Measurements from ENCODE around the gene ZBTB2. TPM values are rescaled to one million over a fixed set of nuclear protein-coding genes. Genes with fewer than 3 reads are reported as not detected.
"Not testable (repeated sequence)": the region's sequence is repeated elsewhere in the genome, so short reads cannot be mapped to it uniquely, and the experiment has no call there.

ZBTB2 gene
- total RNA-seq, 1 donor from 2014 or later, result 10.7 TPM

GRCh38 chr6:151338651-151339200, 52.6 kb downstream of the ZBTB2 start:
- DNase-seq (ENCODE audit: low spot score), result no peak

GRCh38 chr6:151335930-151336329, 55.4 kb downstream of the ZBTB2 start:
- no peak for DNase-seq (ENCODE audit: low spot score)

DNA sequence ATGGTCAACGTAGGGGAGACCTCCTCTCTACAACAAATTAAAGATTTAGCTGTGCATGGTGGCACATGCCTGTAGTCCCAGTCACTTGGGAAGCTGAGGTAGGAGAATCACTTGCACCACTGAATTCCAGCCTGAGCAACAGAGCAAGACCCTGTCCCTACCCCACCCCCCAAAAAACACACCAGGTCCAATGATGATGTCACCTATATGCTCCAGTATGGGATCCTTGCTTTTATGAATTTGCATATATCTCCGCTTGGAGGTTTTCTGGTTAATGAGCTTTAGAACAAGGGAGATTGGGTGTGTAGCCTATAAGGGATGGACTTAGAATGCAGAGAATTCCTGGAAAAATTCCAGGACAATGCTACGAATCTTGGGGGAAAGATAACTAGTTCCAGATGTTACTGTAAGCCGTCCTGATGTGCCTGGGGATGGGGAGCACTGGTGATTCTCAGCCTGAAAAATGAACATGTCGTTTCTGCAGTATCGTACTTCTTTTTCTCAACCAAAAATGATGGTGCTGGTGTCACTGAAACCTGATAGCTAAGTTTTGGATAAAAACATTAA, 61.1 kb downstream of the ZBTB2 start:
- DNase-seq (ENCODE audit: low spot score), result no peak

DNA sequence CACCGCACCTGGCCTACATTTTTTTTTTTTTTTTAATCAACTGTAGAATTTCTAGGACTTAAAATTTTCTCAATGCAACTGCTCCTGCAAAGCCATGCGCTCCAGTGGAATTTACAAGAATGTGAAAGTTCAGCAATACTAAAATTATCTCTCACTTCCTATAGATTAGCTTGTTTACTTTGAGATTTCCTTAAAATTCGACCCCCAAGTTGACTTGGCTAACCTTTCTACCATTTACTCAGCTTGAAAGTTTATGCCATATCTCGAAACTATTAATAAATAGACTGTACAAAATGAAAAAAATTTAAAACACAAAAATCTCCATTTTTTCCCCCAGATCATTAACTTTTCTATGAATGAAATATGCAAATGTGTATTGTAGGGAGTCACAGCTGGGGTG, 64.3 kb downstream of the ZBTB2 start:
- no peak for DNase-seq (ENCODE audit: low spot score)

- DNase-seq (ENCODE audit: low spot score), result no peak
Observed at GRCh38 chr6:151326116-151326825, 65.1 kb downstream of the ZBTB2 start.

DNA sequence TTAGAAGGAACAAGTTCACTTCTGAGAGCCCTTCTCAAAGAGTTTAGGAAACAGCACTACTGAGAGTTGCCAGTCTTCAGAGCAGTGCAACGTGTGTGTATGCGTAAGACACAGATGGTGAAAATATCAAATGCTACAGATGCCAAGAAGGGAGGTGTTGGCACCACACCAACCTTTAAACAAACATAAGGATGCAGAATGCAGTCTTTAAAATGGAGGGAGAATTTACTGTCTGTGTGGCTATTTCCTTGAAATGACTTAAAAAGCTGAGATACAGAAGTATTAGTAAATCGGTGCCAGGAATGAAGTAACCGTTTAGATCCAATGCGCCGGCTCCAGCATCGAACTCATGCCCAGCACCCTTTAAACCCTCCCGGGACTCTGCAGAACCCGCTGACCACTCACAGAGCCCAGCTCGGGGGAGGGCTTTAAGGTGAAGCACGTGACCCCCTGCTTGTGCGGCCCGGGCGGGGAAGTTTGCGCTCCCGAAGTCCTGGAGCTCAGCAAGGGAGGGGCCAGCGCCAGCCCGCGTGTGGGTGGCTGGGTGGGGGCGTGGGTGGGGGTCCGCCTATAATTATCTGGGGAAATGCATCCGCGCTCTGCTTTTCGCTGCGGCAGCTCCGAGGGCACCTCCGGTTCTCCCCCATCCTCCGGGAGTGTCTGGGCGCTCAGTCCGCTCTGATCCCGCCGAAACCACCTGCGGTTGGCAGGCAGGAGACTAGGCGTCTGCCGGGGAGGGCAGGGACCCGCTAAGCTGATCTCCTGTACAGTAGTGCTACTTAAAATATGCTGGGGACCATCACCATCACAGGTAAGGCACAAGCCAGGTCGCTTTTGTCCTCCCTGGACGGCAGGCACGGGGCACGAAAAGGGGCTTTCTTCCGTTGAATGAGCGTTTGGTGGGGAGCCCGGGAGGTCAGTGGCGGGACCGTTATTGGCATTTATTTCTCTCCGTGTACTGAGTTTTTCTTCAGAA, 66.0 kb downstream of the ZBTB2 start:
- no peak for DNase-seq (ENCODE audit: low spot score)

- DNase-seq (ENCODE audit: low spot score), result no peak
Observed at GRCh38 chr6:151324488-151324825, 66.9 kb downstream of the ZBTB2 start.

DNA sequence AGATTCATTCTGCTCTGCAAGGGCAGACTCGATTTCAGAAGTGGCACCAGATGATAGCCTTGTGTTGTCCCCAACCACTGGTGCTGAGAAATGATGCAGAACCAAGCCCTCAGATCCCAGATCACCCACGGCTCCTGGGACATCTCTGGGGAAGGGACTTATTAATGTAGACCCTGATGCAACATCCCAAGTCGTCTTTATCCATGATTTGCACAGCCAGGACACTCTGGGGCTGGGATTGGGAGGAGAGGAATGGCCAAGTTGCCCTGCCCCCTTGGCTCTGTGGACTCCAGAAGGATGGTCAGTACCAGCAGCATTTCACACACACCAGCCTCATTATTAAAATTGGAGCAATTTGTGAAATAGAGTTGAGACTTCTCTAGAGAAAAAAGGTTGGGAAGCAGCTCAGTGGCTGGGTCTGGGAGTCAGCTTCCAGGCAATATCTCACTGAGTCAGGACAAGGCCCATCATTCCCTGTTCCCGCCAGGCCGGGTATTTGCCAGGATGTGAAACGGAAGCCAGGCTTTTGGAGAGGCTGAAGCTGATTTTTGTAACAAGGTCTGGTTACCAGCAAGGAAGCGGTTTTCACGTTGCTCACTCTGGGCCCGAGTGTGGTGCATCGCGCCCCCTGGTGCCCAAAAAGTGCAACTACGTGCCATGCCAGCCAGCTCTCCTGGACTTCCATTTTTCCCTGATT, 67.4 kb downstream of the ZBTB2 start:
- DNase-seq (ENCODE audit: low spot score), result peak; percentile 93

- no peak for DNase-seq (ENCODE audit: low spot score)
Observed at GRCh38 chr6:151322570-151322969, 68.8 kb downstream of the ZBTB2 start.

GRCh38 chr6:151321438-151321837, 69.9 kb downstream of the ZBTB2 start:
- DNase-seq (ENCODE audit: low spot score), result no peak

DNA sequence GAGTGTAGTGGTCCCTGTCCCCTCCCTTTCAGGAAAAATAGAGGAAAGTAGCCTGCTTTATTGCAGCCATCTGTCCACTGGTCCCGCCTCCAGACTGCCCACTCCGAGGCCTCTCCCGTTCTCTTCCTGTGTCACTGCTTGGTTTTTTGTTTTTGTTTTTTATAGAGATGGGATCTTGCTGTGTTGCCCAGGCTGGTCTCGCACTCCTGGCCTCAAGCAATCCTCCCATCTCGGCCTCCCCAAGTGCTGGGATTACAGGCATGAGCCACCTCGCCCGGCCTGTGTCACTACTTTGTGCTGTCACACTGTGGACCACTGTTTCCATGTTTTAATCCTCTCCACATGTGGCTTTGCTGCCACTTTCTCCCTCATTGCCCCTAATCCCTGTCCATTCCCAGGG, 71.2 kb downstream of the ZBTB2 start:
- DNase-seq (ENCODE audit: low spot score), result no peak

DNA sequence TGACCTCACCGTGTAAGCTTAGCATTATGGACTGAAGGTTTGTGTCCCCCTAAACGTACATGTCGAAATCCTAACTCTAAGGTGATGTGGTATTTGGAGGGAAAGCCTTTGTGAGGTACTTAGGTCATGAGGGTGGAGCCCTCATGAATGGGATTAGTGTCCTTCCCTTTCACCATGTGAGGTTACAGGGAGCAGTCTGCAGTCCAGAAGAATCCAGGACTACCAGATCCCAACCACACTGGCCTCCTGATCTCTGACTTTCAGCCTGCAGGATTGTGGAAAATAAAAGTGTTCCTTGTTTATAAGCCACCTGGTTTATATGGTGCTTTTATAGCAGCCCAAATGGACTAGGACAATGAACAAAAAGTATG, 73.4 kb downstream of the ZBTB2 start:
- no peak for DNase-seq (ENCODE audit: low spot score)

DNA sequence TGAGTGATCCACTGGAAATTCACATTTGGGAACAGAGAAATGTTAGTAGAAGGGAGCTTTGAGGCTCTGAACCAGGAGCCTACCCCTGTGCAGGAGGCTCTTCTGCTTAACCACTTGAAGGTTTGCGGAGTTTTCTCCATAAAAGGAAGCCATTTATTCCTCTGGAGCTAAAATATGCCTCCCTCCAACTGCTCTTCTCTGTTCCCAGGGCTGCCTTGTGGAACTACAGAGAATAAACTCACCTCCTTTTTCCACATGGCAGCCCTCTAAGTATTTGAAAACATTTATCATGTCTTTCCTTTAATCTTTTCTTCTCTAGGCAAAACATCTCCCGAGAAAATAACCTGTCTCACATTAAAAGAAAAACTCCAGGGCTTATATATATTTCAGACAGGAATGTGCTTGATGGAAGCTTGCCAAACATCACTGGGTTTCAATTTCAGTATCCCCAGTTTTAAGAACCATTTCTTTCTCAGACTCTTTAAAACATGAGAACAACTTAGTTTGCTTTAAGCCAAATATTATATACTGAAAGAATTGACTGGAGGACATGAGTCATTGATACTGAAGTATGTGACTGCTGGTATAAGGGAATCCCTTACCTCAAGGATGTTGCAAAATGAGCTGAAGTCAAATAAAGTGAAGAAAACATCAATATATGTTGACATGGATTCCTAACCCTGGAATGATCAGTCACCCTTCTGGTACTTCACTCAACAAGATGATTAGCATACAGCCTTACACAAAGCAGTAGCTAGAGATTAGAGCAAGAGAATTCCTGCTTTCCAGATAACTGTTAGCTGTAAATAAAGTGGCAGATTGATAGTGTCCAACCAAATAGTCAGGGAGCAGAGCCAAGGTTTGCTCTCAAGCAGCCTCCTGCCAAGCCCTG, 74.0 kb downstream of the ZBTB2 start:
- DNase-seq (ENCODE audit: low spot score), result no peak

DNA sequence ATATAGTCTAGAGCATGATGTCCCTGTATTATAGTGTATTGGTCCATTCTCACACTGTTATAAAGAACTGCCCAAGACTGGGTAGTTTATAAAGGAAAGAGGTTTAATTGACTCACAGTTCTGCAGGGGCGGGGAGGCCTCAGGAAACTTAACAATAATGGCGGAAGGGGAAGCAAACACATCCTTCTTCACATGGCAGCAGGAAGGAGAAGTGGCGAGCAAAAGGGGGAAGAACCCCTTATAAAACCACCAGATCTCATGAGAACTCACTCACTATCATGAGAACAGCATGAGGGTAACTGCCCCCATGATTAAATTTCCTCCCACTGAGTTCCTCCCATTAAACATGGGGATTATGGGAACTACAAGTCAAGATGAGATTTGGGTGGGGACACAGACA, 75.7 kb downstream of the ZBTB2 start:
- DNase-seq (ENCODE audit: low spot score), result not testable (repeated sequence)

Other genes starting within 250 kb of the ZBTB2 start
- gene AKAP12, start 151.6 kb downstream of the ZBTB2 start, total RNA-seq, result 223 TPM
- 22.0 TPM for gene RMND1, start 60.6 kb upstream of the ZBTB2 start, total RNA-seq
- gene CCDC170, start 102.5 kb upstream of the ZBTB2 start, total RNA-seq, result 2.4 TPM

Data from mesenteric fat pad (tissue), 1 donor.